ENCODE data around the gene SLC66A2. TPM values are rescaled to one million over a fixed set of nuclear protein-coding genes. Genes with fewer than 3 reads are reported as not detected.

Gene SLC66A2
- total RNA-seq, 1 donor from 2014 or later = 29.3 TPM

DNA sequence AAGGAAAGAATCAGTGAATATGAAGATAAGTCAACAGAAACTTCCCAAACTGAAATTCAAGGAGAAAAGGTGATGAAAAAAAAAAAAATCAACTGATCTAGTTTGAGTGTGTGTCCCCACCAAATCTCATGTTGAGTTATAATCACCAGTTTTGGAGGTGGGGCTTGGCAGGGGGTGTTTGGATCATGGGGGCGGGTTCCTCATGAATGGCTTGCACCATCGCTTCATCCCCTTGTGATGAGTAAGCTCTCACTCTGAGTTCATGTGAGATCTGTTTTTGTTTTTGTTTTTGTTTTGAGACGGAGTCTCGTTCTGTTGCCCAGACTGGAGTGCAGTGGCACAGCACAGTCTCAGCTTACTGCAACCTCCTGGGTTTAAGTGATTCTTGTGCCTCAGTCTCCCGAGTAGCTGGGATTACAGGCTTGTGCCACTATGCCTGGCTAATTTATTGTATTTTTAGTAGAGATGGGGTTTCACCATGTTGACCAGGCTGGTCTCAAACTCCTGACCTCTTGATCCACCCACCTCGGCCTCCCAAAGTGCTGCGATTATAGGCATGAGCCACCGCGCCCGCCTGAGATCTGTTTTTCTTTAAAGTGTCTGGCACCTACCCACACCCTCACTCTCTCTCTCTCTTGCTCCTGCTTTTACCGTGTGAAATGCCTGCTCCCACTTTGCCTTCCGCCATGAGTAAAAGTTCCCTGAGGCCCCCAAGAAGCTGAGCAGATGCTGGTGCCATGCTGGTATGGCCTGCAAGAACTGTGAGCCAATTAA, 4.0 kb upstream of the SLC66A2 start:
- intact Hi-C loops (cut with DNase I) = no loop called here
- DNase-seq (ENCODE audit: missing footprints) (no peak), ATAC-seq (no peak)

GRCh38 chr18:79954791-79955190, 3.3 kb upstream of the SLC66A2 start:
- ATAC-seq (no peak), DNase-seq (ENCODE audit: missing footprints) (no peak)
- intact Hi-C loops (cut with DNase I) = loop anchor here (5.0 kb wide), 1 partner anchor 33 kb away; the partner anchor contains the start of gene TXNL4A

DNA sequence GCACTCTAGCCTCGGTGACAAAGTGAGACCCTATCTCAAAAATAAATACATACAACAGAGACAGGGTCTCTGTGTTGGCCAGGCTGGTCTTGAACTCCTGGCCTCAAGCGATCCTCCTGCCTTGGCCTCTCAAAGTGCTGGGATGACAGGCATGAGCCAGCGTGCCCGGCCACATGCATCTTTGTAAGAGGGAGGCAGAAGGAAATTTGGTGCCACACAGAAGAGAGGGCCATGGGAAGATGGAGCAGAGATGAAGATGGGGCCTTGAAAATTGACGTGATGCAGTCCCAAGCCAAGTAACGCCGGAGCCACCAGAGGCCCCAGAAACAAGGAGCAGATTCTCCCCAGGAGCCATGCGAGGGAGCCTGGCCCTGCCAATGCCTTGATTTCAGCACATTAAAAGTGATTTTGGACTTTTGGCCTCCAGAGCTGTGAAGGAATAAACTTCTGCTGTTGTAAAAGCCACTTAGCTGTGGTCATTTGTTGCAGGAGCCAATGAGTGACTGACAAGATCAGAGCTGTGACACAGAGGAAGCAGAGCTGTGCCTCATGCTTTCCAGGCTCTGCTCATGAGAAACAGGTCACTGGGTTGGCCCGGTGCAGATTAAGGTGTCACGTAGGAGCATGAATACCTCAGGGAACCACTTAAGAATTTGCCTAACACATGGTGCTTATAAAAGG, 2.7 kb upstream of the SLC66A2 start:
- ATAC-seq (no peak), DNase-seq (ENCODE audit: missing footprints) (no peak)
- intact Hi-C loops (cut with DNase I) = loop anchor here (5.0 kb wide), 1 partner anchor 33 kb away; the partner anchor contains the start of gene TXNL4A

GRCh38 chr18:79952996-79953559, 1.6 kb upstream of the SLC66A2 start:
- intact Hi-C loops (cut with DNase I) = loop anchor here (5.0 kb wide), 1 partner anchor 34 kb away; the partner anchor contains the start of gene TXNL4A
- no peak for ATAC-seq
- DNase-seq (ENCODE audit: missing footprints) = no peak

DNA sequence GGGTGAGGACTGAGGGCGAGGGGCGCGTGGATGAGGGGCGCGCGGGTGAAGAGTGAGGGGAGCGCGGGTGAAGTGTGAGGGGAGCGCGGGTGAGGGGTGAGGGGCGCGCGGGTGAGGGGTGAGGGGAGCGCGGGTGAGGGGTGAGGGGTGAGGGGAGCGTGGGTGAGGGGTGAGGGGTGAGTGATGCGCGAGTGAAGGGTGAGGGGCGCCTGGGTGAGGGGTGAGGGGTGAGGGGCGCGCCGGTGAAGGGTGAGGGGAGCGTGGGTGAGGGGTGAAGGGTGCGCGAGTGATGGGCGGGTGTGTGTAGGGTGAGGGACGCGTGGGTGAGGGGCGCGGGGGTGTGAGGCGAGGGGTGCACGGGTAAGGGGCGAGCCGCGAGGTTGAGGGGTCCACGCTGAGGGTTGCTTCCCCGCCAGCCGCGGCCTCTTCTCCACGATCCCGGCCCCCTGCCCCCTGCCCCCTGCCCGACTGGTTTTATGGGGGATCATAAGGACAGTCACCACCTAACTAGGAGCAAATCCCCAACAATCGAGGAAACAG, 1.1 kb upstream of the SLC66A2 start:
- no peak for ATAC-seq
- intact Hi-C loops (cut with DNase I) = loop anchor here (5.0 kb wide), 1 partner anchor 35 kb away; the partner anchor contains the start of gene TXNL4A

GRCh38 chr18:79950515-79951341, 725 bp downstream of the SLC66A2 start:
- ATAC-seq (peak; percentile 11), DNase-seq (ENCODE audit: missing footprints) (peak; percentile 79)
- intact Hi-C loops (cut with DNase I) = loop anchor here (5.0 kb wide), 1 partner anchor 37 kb away; the partner anchor contains the start of gene TXNL4A

More for the DNA sequence above, 1.1 kb upstream of the SLC66A2 start:
- no peak for DNase-seq (ENCODE audit: missing footprints)

DNA sequence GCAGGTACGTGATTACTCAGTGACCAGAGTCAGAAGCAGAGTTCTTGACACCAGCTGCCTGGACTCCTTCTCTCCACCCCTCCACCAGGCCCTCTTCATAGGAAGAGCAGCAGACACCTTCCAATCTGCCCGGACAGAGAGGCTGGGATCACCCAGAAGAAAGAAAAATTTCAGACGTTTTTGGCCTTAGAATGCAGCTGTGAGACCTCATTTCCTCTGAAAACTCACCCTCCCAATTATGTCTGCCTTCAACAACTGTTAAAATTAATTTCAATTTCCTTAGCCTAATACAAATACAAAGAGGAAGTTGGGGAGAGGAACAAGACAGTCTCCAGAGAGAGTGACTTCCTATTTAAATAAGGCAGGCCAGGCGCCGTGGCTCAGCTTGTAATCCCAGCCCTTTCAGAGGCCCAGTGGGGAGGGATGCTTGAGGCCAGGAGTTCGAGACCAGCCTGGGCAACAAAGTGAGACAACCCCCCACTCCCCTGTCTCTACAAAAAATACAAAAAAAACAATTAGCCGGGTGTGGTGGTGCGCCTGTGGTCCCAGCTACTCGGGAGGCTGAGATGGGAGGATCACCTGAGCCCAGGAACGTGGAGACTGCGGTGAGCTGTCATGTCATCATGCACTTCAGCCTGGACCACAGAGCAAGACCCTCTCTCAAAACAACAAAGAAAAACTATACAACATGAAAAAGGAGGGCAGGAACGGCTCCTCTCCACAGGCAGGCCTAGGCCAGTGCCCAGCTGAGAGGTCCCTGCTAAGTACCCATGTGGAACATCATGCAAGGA, 1.6 kb downstream of the SLC66A2 start:
- DNase-seq (ENCODE audit: missing footprints) = peak; percentile 90
- intact Hi-C loops (cut with DNase I) = loop anchor here (5.0 kb wide), 1 partner anchor 37 kb away; the partner anchor contains the start of gene TXNL4A

DNA sequence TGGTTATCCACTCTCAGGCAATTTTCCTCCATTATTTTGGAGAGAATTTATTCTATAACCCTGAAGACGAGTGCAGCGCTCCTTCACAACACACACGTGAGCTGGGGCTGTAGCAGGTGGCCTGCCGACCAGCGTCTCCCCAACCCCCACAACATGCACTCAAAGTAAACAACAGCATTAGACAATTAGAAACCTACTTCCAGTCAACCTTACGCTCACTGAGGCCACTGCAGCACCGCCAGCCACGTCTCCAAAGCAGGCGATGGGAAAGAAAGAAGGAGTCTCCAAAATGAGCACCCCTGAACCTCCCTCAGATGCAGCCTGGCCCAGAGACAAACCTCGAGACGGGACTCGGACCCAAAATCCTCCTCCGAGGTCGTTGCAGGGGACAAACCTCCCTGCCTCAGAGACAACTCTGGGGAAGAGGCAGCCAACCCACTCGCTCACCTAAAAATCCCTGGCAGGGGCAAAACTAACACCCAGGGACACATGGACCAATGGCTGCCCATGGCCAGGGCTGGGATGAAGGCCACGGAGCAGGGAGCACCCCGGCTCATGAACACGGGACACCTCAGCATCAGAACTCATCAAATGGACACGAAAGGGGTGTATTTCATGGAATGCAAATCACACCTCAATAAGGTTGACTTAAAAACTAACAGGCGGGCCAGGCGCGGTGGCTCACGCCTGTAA, 2.6 kb downstream of the SLC66A2 start:
- no peak for ATAC-seq
- DNase-seq (ENCODE audit: missing footprints) = no peak
- intact Hi-C loops (cut with DNase I) = no loop called here

More for the DNA sequence above, 1.6 kb downstream of the SLC66A2 start:
- ATAC-seq = no peak

GRCh38 chr18:79947881-79948610, 3.4 kb downstream of the SLC66A2 start:
- ATAC-seq (no peak), DNase-seq (ENCODE audit: missing footprints) (no peak)
- intact Hi-C loops (cut with DNase I) = no loop called here

- intact Hi-C loops (cut with DNase I) = no loop called here
- ATAC-seq (no peak), DNase-seq (ENCODE audit: missing footprints) (no peak)
These were observed 4.2 kb downstream of the SLC66A2 start for GRCh38 chr18:79947054-79947755.

DNA sequence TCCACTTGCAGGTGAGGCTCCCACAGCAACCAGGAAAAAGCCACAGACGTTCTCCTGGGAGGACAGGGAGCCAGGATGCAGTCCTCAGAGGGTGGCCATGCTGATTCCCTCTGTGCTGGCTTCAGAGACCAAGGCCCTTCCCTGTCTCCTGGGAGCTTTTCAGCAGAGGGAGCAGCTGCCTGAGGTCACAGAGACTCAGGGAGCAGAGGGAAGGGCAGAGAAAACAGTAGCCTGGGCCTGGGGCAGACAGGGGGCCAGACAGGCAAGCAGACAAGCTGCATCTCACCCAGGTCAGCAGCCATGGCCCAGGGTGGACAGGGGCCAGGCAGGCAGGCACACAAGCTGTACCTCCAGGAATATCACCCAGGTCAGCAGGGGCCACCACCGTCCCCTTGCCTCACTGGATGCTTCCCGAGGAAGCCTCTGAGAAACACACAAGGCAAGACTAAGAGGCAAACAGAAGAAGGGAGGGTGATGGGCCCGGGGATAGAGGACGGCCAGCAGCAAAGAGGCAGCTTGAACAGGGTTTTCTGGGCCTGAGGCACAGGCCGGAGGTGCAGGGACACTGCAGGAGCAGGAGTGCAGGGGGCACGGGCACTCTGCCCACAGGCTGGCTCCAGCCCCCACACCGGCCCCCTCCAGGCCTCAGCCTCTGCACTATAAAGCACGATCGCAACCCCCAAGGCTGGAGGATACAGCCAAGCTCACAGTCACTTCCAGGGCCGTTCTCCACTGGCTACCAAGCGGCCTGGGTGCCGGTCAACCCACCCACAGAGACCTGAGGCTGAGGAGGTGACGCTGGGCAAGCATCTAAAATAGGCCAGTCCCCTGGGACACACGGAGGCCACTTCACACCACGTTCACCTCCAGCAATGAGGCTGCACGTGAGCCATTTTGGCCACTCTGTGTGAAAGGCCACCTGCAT, 6.1 kb downstream of the SLC66A2 start:
- DNase-seq (ENCODE audit: missing footprints) (no peak), ATAC-seq (no peak)
- intact Hi-C loops (cut with DNase I) = no loop called here

DNA sequence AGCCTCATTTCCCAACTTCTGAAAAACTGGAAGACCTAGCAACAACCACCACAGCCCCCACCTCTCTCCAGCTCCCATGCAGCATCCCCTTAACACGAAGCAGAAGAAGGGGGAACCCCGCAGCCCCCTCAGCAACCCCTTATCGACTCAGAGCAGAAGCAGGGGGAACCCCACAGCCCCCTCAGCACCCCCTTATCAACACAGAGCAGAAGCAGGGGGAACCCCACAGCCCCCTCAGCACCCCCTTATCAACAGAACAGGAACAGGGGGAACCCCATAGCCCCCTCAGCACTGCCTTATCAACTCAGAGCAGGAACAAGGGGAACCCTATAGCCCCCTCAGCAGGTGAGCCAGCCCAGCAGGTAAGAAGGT, 6.7 kb downstream of the SLC66A2 start:
- intact Hi-C loops (cut with DNase I) = no loop called here
- ATAC-seq (no peak), DNase-seq (ENCODE audit: missing footprints) (no peak)

DNA sequence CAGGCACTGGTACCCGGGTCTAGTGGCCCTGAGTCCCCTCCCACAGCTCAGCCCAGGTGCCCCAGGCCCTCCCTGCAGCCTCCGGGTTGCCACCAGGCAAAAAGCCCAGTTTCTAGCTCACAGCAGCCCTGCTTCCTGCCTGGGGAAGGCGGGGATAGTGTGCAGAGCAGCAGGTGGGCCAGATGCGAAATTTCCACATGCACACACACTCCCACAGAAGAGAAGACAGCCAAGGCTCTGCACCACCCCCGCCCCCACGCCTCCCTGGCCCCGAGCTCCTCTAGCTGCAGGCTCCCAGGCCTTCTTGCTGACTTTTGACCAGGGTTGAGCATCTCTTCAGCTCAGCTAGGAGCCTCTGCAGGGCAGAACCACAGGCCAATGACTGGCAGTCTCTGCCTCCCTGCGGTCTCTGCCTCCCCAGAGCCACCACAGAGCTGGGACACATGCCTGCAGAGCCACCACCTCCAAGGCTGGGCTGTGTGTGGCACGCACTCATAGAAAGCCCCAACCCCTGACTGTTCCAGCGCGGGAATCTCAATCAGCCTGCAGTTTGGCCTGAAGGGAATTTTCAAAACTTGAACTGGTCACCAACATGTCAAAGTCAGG, 7.2 kb downstream of the SLC66A2 start:
- DNase-seq (ENCODE audit: missing footprints) (no peak), ATAC-seq (no peak)
- intact Hi-C loops (cut with DNase I) = no loop called here

- no peak for ATAC-seq
- no peak for DNase-seq (ENCODE audit: missing footprints)
- intact Hi-C loops (cut with DNase I) = no loop called here
These were observed 7.8 kb downstream of the SLC66A2 start for GRCh38 chr18:79943608-79944125.

All from Right ventricle myocardium inferior (tissue), 1 donor.